Spleen (tissue), 13 donors: ENCODE data around the gene ZBTB44. TPM values are rescaled to one million over a fixed set of nuclear protein-coding genes. Genes with fewer than 3 reads are reported as not detected.
A peak's percentile ranks its signal among the peaks of the same experiment; 100 is the strongest.

Experiments
- DNase-seq: peaks from one replicate; pipeline ENCODE4 v3.0.0-alpha.2; 2020
- H3K27ac ChIP-seq, 8 donors: fragments of 200-600 bp; sonication (generic) in 7 of 8; 1 replicate in 4 of 8; 2 replicates in 4 of 8; pipeline versions ENCODE4 v1.5.0 to v1.8.0; 2016 to 2021; ENCODE audit warnings: inconsistent platforms in 4 of 8, mild to moderate bottlenecking in 4 of 8, moderate library complexity in 1 of 8
- H3K27me3 ChIP-seq, 7 donors: fragments of 200-600 bp; sonication (generic) in 6 of 7; replicated peaks in 1 of 7; 1 replicate in 4 of 7; 2 replicates in 3 of 7; pipeline versions ENCODE4 v1.5.0 to v1.8.0; 2016 to 2021; ENCODE audit warnings: inconsistent platforms in 3 of 7, mild to moderate bottlenecking in 1 of 7
- H3K36me3 ChIP-seq, 6 donors: fragments of 200-600 bp; sonication (generic) in 5 of 6; 1 replicate in 4 of 6; 2 replicates in 2 of 6; pipeline versions ENCODE4 v1.5.0 to v1.8.0; 2016 to 2021; ENCODE audit warnings: inconsistent platforms in 2 of 6
- H3K4me1 ChIP-seq, 6 donors: fragments of 200-600 bp; sonication (generic) in 5 of 6; 1 replicate in 3 of 6; 2 replicates in 3 of 6; pipeline versions ENCODE4 v1.5.0 to v1.8.0; 2016 to 2021; ENCODE audit warnings: inconsistent platforms in 3 of 6
- H3K4me3 ChIP-seq, 8 donors: fragments of 200-600 bp; sonication (generic) in 7 of 8; 1 replicate in 4 of 8; 2 replicates in 4 of 8; pipeline versions ENCODE4 v1.5.0 to v1.8.0; 2016 to 2021; ENCODE audit warnings: inconsistent platforms in 4 of 8, mild to moderate bottlenecking in 4 of 8, moderate library complexity in 2 of 8
- H3K9me3 ChIP-seq, 8 donors: fragments of 200-600 bp; sonication (generic) in 7 of 8; 1 replicate in 4 of 8; 2 replicates in 4 of 8; pipeline versions ENCODE4 v1.5.0 to v1.8.0; 2016 to 2021; ENCODE audit warnings: inconsistent platforms in 4 of 8
- CTCF ChIP-seq, 11 experiments: fragments of 200-600 bp in 7 of 11; fragments of 450-650 bp in 4 of 11; sonication (generic) in 4 of 11; IDR thresholded peaks in 8 of 11; conservative IDR thresholded peaks in 3 of 11; 1 replicate in 7 of 11; 2 replicates in 4 of 11; pipeline versions ENCODE4 v1.4.0 to v1.8.0; 2016 to 2021; ENCODE audit warnings: antibody characterized with exemption in 11 of 11, inconsistent platforms in 4 of 11, mild to moderate bottlenecking in 1 of 11
- POLR2A ChIP-seq, 3 donors: fragments of 450-650 bp; IDR thresholded peaks; one replicate each; pipeline ENCODE4 v1.5.1; 2017; ENCODE audit warnings: antibody characterized with exemption in 3 of 3, mild to moderate bottlenecking in 1 of 3
- POLR2AphosphoS5 ChIP-seq, 3 donors: sonication (generic); formaldehyde crosslinking; IDR thresholded peaks; one replicate each; pipeline ENCODE4 v1.5.1; 2017; ENCODE audit warnings: antibody characterized with exemption in 3 of 3
- WGBS, 5 donors: extraction: QIAGEN DNeasy Blood & Tissue Kit in 3 of 5; methylation state at CpG; one replicate each; pipeline versions ENCODE4 v1.1.5 to v1.1.7; 2013 to 2018; 5-methylcytosine and 5-hydroxymethylcytosine counted together
- intact Hi-C: fragments of 100-400 bp; cut with DNase I; formaldehyde crosslinking; loops from one replicate; pipeline ENCODE4 v1.15.0; 2023; ENCODE audit warnings: low total_unique reads
- long read RNA-seq, 2 donors: transcript quantifications; one replicate each; lab custom pipeline, GENCODE V29; 2026
- polyA plus RNA-seq, 3 donors: library from polyadenylated mRNA; stranded (reverse); fragments of 200-250 nt; gene quantifications; one replicate each; pipeline ENCODE4 v1.2.1, GENCODE V29; 2013
- total RNA-seq, 7 donors: library from RNA; depleted of rRNA in 3 of 7; stranded (reverse); fragments of >200 nt in 3 of 7; fragmentation: NEBNext Ultra II Directional in 4 of 7; extraction: Animal tissue kit (Norgen Biotek cat#: 25700) in 4 of 7; gene quantifications; one replicate each; pipeline versions ENCODE4 v1.1.0 to v1.2.1, GENCODE V29; 2016 to 2021
- donor health status: healthy with polysubstance abuse.
- donor health status: DM: no; HTN: no; CAD: no; lungs with moderate emphysema.
- donor health status: DM: no; HTN: no; CAD: no.
- donor health status: Bipolar disorder and iron deficiency.
- donor health status: healthy.
- donor health status: DM: no; HTN: no; CAD: no.
- donor health status: DM: yes; HTN: yes; CAD: no.

The ZBTB44 gene
- total RNA-seq (10 to 100 TPM; 48.9 to 79.6 (median 55.3) TPM), polyA plus RNA-seq (10 to 100 TPM; 12.4 to 16.1 (median 15.6) TPM)
- long read RNA-seq, donor 1, full-length matches to known transcripts: 1 of 1 reads
- long read RNA-seq, donor 1, partial matches to known transcripts: 0 of 1 reads
- long read RNA-seq, donor 1, other reads (novel, unspliced or antisense): 0 of 1 reads
- long read RNA-seq, donor 2: 0 reads

- 1 to 5% (median 1%) methylated on average over 15 to 42 of the region's 42 CpGs for WGBS, 5 donors
- intact Hi-C loops: no loop called here
These were observed at the start of gene ZBTB44 for GRCh38 chr11:130314750-130315285. Gene ZBTB44, minus strand, starts transcription at chr11:130314917. Its CDS starts 53,044 bp downstream, at chr11:130261873.

GRCh38 chr11:130359419-130359818 is 44.7 kb upstream of the ZBTB44 start:
- H3K27ac ChIP-seq: no peak overlapping the region
- H3K27me3 ChIP-seq: no peaks in the 10 kb centered on the region
- H3K9me3 ChIP-seq: peaks cover 9 to 49% (median 41%) of the 10 kb centered on the region in 8 donors
- no peak for DNase-seq
- no peaks in the 10 kb centered on the region for H3K36me3 ChIP-seq
- no peaks in the 10 kb centered on the region for H3K4me1 ChIP-seq
- TF ChIP-seq CTCF (IDR thresholded peaks at IDR 0.05 in 8 of 11, conservative IDR thresholded peaks at IDR 0.05 in 3 of 11): no peak
- TF ChIP-seq POLR2AphosphoS5 (IDR thresholded peaks at IDR 0.05): no peak
- TF ChIP-seq POLR2A (IDR thresholded peaks at IDR 0.05): no peak
- intact Hi-C loops: no loop called here
- H3K4me3 ChIP-seq: no peak overlapping the region

More at GRCh38 chr11:130314750-130315285, at the start of gene ZBTB44:
- peak in 1 of 3 donors; percentile 31 for TF ChIP-seq POLR2A (IDR thresholded peaks at IDR 0.05)
- TF ChIP-seq POLR2AphosphoS5 (IDR thresholded peaks at IDR 0.05): peak; percentile 85 to 90 (median 85)
- TF ChIP-seq CTCF (IDR thresholded peaks at IDR 0.05 in 8 of 11, conservative IDR thresholded peaks at IDR 0.05 in 3 of 11): peak in 1 of 11 experiments; percentile 5
- peak; percentile 97 for DNase-seq
- Histone ChIP-seq H3K36me3 (no peaks in the 10 kb centered on the region), H3K9me3 (no peaks in the 10 kb centered on the region), H3K27me3 (no peaks in the 10 kb centered on the region), H3K4me1 (peaks cover 5 to 52% (median 41%) of the 10 kb centered on the region in 6 donors), H3K4me3 (peak within 1 kb of the TSS; percentile 76 to 98 (median 85)), H3K27ac (peak within 1 kb of the TSS; percentile 87 to 98 (median 95))

GRCh38 chr11:130358398-130358797 is 43.7 kb upstream of the ZBTB44 start:
- TF ChIP-seq POLR2A (IDR thresholded peaks at IDR 0.05) (no peak), CTCF (IDR thresholded peaks at IDR 0.05 in 8 of 11, conservative IDR thresholded peaks at IDR 0.05 in 3 of 11) (no peak)
- intact Hi-C loops: no loop called here
- no peak for DNase-seq
- Histone ChIP-seq H3K27me3 (no peaks in the 10 kb centered on the region), H3K4me3 (no peak overlapping the region), H3K27ac (no peak overlapping the region), H3K36me3 (no peaks in the 10 kb centered on the region), H3K4me1 (no peaks in the 10 kb centered on the region), H3K9me3 (peaks cover 9 to 52% (median 41%) of the 10 kb centered on the region in 8 donors)

GRCh38 chr11:130347261-130347660 is 32.5 kb upstream of the ZBTB44 start:
- Histone ChIP-seq H3K9me3 (no peaks in the 10 kb centered on the region), H3K27me3 (no peaks in the 10 kb centered on the region), H3K4me3 (no peak overlapping the region), H3K36me3 (no peaks in the 10 kb centered on the region), H3K4me1 (no peaks in the 10 kb centered on the region), H3K27ac (no peak overlapping the region)
- 71 to 80% (median 76%) methylated on average over 1 of the region's 1 CpG for WGBS, 5 donors
- DNase-seq: no peak
- TF ChIP-seq POLR2AphosphoS5 (IDR thresholded peaks at IDR 0.05): no peak
- TF ChIP-seq POLR2A (IDR thresholded peaks at IDR 0.05): no peak
- no peak for TF ChIP-seq CTCF (IDR thresholded peaks at IDR 0.05 in 8 of 11, conservative IDR thresholded peaks at IDR 0.05 in 3 of 11)
- intact Hi-C loops: no loop called here
